CD4-positive, CD25-positive, alpha-beta regulatory T cell (primary cell): Measurements from ENCODE around the gene LHX3. TPM values are rescaled to one million over a fixed set of nuclear protein-coding genes. Genes with fewer than 3 reads are reported as not detected.

Experiments used
- ATAC-seq, 2 donors: fragments of 150-1000 bp; cut with Tn5 transposase; one replicate each; pipeline ENCODE4 v1.10.0; 2021; ENCODE audit warnings: low read depth in 2 of 2, moderate number of reproducible peaks in 2 of 2, moderate library complexity in 1 of 2
- DNase-seq, 3 donors: peaks; one replicate each; pipeline versions ENCODE4 v3.0.0 to v3.0.0-alpha.2; 2012 to 2022; ENCODE audit warnings: mixed read lengths in 1 of 3
- H3K27ac ChIP-seq: one replicate; pipeline ENCODE4 v1.7.0; 2013; ENCODE audit warnings: mild to moderate bottlenecking, low read length; ENCODE audit not compliant: insufficient read depth, poor library complexity, severe bottlenecking
- H3K27me3 ChIP-seq: one replicate; pipeline ENCODE4 v1.7.0; 2013; ENCODE audit warnings: low read length; ENCODE audit not compliant: control insufficient read depth, insufficient read depth
- H3K36me3 ChIP-seq: one replicate; pipeline ENCODE4 v1.7.0; 2013; ENCODE audit warnings: mild to moderate bottlenecking, low read length, moderate library complexity; ENCODE audit not compliant: control insufficient read depth, insufficient read depth
- H3K4me1 ChIP-seq: 2 replicates; pipeline ENCODE4 v1.7.0; 2013; ENCODE audit warnings: mild to moderate bottlenecking, low read length; ENCODE audit not compliant: insufficient read depth, control insufficient read depth, poor library complexity, severe bottlenecking
- H3K4me3 ChIP-seq: one replicate; pipeline ENCODE4 v1.7.0; 2013; ENCODE audit warnings: low read depth, mild to moderate bottlenecking, low read length, moderate library complexity
- H3K9me3 ChIP-seq, 2 experiments: 1 replicate in 1 of 2; 2 replicates in 1 of 2; pipeline ENCODE4 v1.7.0; 2013; ENCODE audit warnings: low read length in 2 of 2, mild to moderate bottlenecking in 1 of 2, moderate library complexity in 1 of 2; ENCODE audit not compliant: control insufficient read depth in 2 of 2
- H3K27ac Mint-ChIP-seq, 3 donors: one replicate each; pipeline ENCODE4 v1.8.0; 2020 to 2022; ENCODE audit warnings: mild to moderate bottlenecking in 3 of 3, mixed read lengths in 3 of 3, moderate library complexity in 2 of 3
- H3K27me3 Mint-ChIP-seq: one replicate; pipeline ENCODE4 v1.8.0; 2022; ENCODE audit warnings: mild to moderate bottlenecking, mixed read lengths
- H3K36me3 Mint-ChIP-seq: one replicate; pipeline ENCODE4 v1.8.0; 2020; ENCODE audit warnings: mixed read lengths
- H3K4me1 Mint-ChIP-seq, 4 donors: one replicate each; pipeline ENCODE4 v1.8.0; 2020 to 2022; ENCODE audit warnings: mixed read lengths in 4 of 4, mild to moderate bottlenecking in 1 of 4
- H3K4me3 Mint-ChIP-seq, 4 donors: one replicate each; pipeline ENCODE4 v1.8.0; 2020 to 2022; ENCODE audit warnings: mild to moderate bottlenecking in 4 of 4, mixed read lengths in 4 of 4, moderate library complexity in 3 of 4
- H3K9me3 Mint-ChIP-seq, 7 donors: one replicate each; pipeline ENCODE4 v1.8.0; 2020 to 2022; ENCODE audit warnings: mixed read lengths in 7 of 7, mild to moderate bottlenecking in 3 of 7, moderate library complexity in 2 of 7
- polyA plus RNA-seq, 4 donors: library from polyadenylated mRNA; unstranded; fragments of 300-500 nt; fragmentation: Illumina TruSeq; gene quantifications; one replicate each; pipeline ENCODE4 v1.2.3, GENCODE V29; 2021
- total RNA-seq: library from RNA; stranded (reverse); gene quantifications from one replicate; pipeline ENCODE4 v1.2.3, GENCODE V29; 2022

Gene LHX3
- total and polyA plus RNA-seq, 5 donors from 2014 or later: not detected

- ATAC-seq (no peak), DNase-seq (no peak)
- H3K4me3 ChIP-seq: no peak overlapping the region
- H3K4me1 Mint-ChIP-seq: no peaks in the 10 kb centered on the region
- H3K27me3 ChIP-seq: no peaks in the 10 kb centered on the region
- H3K9me3 ChIP-seq: no peaks in the 10 kb centered on the region
- H3K27ac Mint-ChIP-seq: no peak overlapping the region
- H3K4me1 ChIP-seq: no peaks in the 10 kb centered on the region
- H3K36me3 Mint-ChIP-seq: peaks cover 29% of the 10 kb centered on the region
- no peak overlapping the region for H3K4me3 Mint-ChIP-seq
- peaks cover 62% of the 10 kb centered on the region for H3K36me3 ChIP-seq
- H3K9me3 Mint-ChIP-seq: peaks cover 0 to 1% (median 0%) of the 10 kb centered on the region in 7 donors
- H3K27ac ChIP-seq: no peak overlapping the region
- no peaks in the 10 kb centered on the region for H3K27me3 Mint-ChIP-seq
Observed at GRCh38 chr9:136213733-136214132, 8.8 kb upstream of the LHX3 start.

DNA sequence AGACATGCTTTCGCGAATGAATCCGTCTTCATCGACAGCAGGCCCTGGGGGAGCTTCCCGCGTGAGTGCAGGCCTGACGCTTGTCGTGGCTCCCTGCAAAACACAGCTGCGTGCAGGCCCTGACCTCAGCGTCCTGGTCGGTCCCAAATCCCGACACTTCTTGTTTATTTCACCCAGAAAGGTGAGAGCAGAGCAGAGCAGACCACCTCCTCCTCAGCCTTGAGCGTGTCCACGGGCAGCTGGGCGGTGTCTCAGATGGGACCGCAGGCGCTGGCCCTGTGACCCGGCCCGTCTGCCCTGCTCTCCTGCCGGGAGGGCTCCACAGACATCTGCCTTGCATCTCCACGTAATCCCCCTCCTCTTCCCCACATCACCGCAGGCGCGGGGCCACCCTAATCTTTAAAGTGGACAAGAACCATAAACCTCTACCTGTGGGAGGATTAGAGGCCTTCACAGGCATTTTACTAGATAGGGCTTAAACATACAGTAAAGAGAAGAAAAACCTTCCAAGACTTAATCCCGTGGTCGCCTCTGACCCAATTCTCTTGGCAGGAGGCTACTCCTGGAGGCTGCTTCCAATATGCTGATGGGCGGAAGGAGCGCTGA is 7.5 kb upstream of the LHX3 start:
- Mint-ChIP-seq H3K27me3 (no peaks in the 10 kb centered on the region), H3K4me1 (no peaks in the 10 kb centered on the region), H3K4me3 (no peak overlapping the region), H3K36me3 (peaks cover 35% of the 10 kb centered on the region), H3K9me3 (peaks cover 0 to 1% (median 0%) of the 10 kb centered on the region in 7 donors), H3K27ac (no peak overlapping the region)
- DNase-seq: no peak
- no peak overlapping the region for H3K27ac ChIP-seq
- H3K4me1 ChIP-seq: no peaks in the 10 kb centered on the region
- H3K9me3 ChIP-seq: no peaks in the 10 kb centered on the region
- ATAC-seq: no peak
- no peak overlapping the region for H3K4me3 ChIP-seq
- peaks cover 58% of the 10 kb centered on the region for H3K36me3 ChIP-seq
- no peaks in the 10 kb centered on the region for H3K27me3 ChIP-seq

- ATAC-seq: no peak
- H3K9me3 ChIP-seq: no peaks in the 10 kb centered on the region
- Mint-ChIP-seq H3K27ac (no peak overlapping the region), H3K9me3 (peaks cover 0 to 1% (median 0%) of the 10 kb centered on the region in 7 donors), H3K27me3 (peaks cover 1% of the 10 kb centered on the region), H3K4me1 (no peaks in the 10 kb centered on the region), H3K4me3 (no peak overlapping the region), H3K36me3 (peaks cover 41% of the 10 kb centered on the region)
- H3K4me1 ChIP-seq: no peaks in the 10 kb centered on the region
- H3K36me3 ChIP-seq: peaks cover 57% of the 10 kb centered on the region
- no peak overlapping the region for H3K27ac ChIP-seq
- no peaks in the 10 kb centered on the region for H3K27me3 ChIP-seq
- no peak overlapping the region for H3K4me3 ChIP-seq
- DNase-seq: no peak
Observed at GRCh38 chr9:136211441-136212344, 6.8 kb upstream of the LHX3 start.

GRCh38 chr9:136211006-136211405 is 6.1 kb upstream of the LHX3 start:
- Histone ChIP-seq H3K27me3 (no peaks in the 10 kb centered on the region), H3K9me3 (no peaks in the 10 kb centered on the region), H3K27ac (no peak overlapping the region), H3K4me3 (no peak overlapping the region), H3K4me1 (no peaks in the 10 kb centered on the region), H3K36me3 (peaks cover 54% of the 10 kb centered on the region)
- no peak for DNase-seq
- H3K36me3 Mint-ChIP-seq: peaks cover 47% of the 10 kb centered on the region
- ATAC-seq: no peak
- H3K27ac Mint-ChIP-seq: no peak overlapping the region
- H3K4me1 Mint-ChIP-seq: peaks cover 0 to 1% (median 0%) of the 10 kb centered on the region in 4 donors
- H3K9me3 Mint-ChIP-seq: peaks cover 0 to 1% (median 0%) of the 10 kb centered on the region in 7 donors
- H3K4me3 Mint-ChIP-seq: no peak overlapping the region
- peaks cover 7% of the 10 kb centered on the region for H3K27me3 Mint-ChIP-seq

- peaks cover 46% of the 10 kb centered on the region for H3K36me3 ChIP-seq
- H3K27ac ChIP-seq: no peak overlapping the region
- Mint-ChIP-seq H3K4me3 (no peak overlapping the region), H3K27ac (no peak overlapping the region), H3K4me1 (peaks cover 0 to 2% (median 0%) of the 10 kb centered on the region in 4 donors), H3K27me3 (peaks cover 9% of the 10 kb centered on the region), H3K9me3 (peaks cover 0 to 1% (median 0%) of the 10 kb centered on the region in 7 donors), H3K36me3 (peaks cover 46% of the 10 kb centered on the region)
- no peaks in the 10 kb centered on the region for H3K4me1 ChIP-seq
- H3K27me3 ChIP-seq: no peaks in the 10 kb centered on the region
- ATAC-seq: no peak
- no peak overlapping the region for H3K4me3 ChIP-seq
- DNase-seq: no peak
- no peaks in the 10 kb centered on the region for H3K9me3 ChIP-seq
Observed at GRCh38 chr9:136210276-136210675, 5.3 kb upstream of the LHX3 start.

DNA sequence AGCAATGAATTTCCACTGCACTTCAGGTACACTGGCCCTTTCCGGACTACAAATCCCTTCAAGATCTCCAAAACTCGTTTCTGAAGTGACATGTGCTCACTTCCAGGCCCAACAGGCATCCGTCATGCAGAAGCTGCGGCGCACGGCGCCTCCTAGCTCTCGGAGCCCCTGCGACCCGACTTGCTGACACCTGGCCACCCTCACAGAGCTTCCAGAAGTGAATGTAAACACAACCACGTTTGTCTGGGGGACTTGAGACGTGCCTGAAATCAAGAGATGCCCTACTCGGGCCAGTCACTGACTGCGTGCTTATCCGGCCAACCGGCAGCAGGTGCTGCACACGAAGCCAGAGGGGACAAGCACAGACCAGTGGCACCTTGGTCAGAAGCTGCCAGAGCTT is 4.9 kb upstream of the LHX3 start:
- Histone ChIP-seq H3K27me3 (no peaks in the 10 kb centered on the region), H3K36me3 (peaks cover 41% of the 10 kb centered on the region), H3K4me3 (no peak overlapping the region), H3K27ac (no peak overlapping the region), H3K4me1 (no peaks in the 10 kb centered on the region), H3K9me3 (no peaks in the 10 kb centered on the region)
- DNase-seq: no peak
- Mint-ChIP-seq H3K4me1 (peaks cover 0 to 2% (median 0%) of the 10 kb centered on the region in 4 donors), H3K9me3 (peaks cover 0 to 1% (median 0%) of the 10 kb centered on the region in 7 donors), H3K27me3 (peaks cover 9% of the 10 kb centered on the region), H3K36me3 (peaks cover 41% of the 10 kb centered on the region), H3K27ac (peak overlapping the region in 1 of 3 donors; percentile 59), H3K4me3 (no peak overlapping the region)
- ATAC-seq: no peak

- peaks cover 0 to 2% (median 0%) of the 10 kb centered on the region in 4 donors for H3K4me1 Mint-ChIP-seq
- H3K27ac Mint-ChIP-seq: no peak overlapping the region
- peaks cover 39% of the 10 kb centered on the region for H3K36me3 Mint-ChIP-seq
- Histone ChIP-seq H3K4me1 (no peaks in the 10 kb centered on the region), H3K27me3 (no peaks in the 10 kb centered on the region), H3K9me3 (no peaks in the 10 kb centered on the region), H3K27ac (no peak overlapping the region), H3K4me3 (no peak overlapping the region), H3K36me3 (peaks cover 36% of the 10 kb centered on the region)
- ATAC-seq: no peak
- DNase-seq: no peak
- peaks cover 0 to 1% (median 0%) of the 10 kb centered on the region in 7 donors for H3K9me3 Mint-ChIP-seq
- no peak overlapping the region for H3K4me3 Mint-ChIP-seq
- H3K27me3 Mint-ChIP-seq: peaks cover 9% of the 10 kb centered on the region
Observed at GRCh38 chr9:136209232-136209631, 4.3 kb upstream of the LHX3 start.
